ENCODE measurements around the gene SRSF8. TPM values are rescaled to one million over a fixed set of nuclear protein-coding genes. Genes with fewer than 3 reads are reported as not detected.

The SRSF8 gene
- total and polyA plus RNA-seq, 2 of the 4 experiments (the other 2 are of a cell fraction): 3.4 to 14.3 TPM

- Histone ChIP-seq H2BK5ac (ENCODE audit: low read depth, low read length, poor library complexity, severe bottlenecking) (no peak overlapping the region), H4K20me1 (ENCODE audit: insufficient read depth, low read length) (no peaks in the 10 kb centered on the region), H3K9ac (ENCODE audit: low read depth, low read length) (no peak overlapping the region), H2BK20ac (ENCODE audit: low read depth, low read length) (no peak overlapping the region), H3K4me2 (ENCODE audit: low read depth, low read length) (no peak overlapping the region), H3K9me1 (ENCODE audit: insufficient read depth, low read length) (peaks cover 5% of the 10 kb centered on the region; the same call in 1 of the 2 replicates), H4K8ac (ENCODE audit: low read depth in 2 of 2, low read length in 2 of 2) (no peak overlapping the region), H3K79me1 (ENCODE audit: low read depth in 1 of 2, low read length in 2 of 2) (peaks cover 4 to 6% of the 10 kb centered on the region in 2 experiments; a peak in 1 of 4 replicates), H2BK15ac (ENCODE audit: low read depth, low read length) (no peak overlapping the region), H3K9me3 (ENCODE audit: control insufficient read depth, insufficient read depth, low read length) (no peaks in the 10 kb centered on the region), H3K27me3 (ENCODE audit: control insufficient read depth, insufficient read depth, low read length) (no peaks in the 10 kb centered on the region; the same call in 1 of the 2 replicates), H3K4me1 (ENCODE audit: control insufficient read depth, insufficient read depth, low read length) (0 out of 2 replicates have a peak, but pooled peaks cover 2% of the 10 kb centered on the region), H3K4me3 (ENCODE audit: insufficient read depth, low read depth, low read length) (no peak overlapping the region), H3K56ac (ENCODE audit: extremely low read depth, insufficient read depth, low read length) (no peak overlapping the region), H3K36me3 (ENCODE audit: control insufficient read depth, insufficient read depth, low read length) (no peaks in the 10 kb centered on the region), H3K14ac (replicated peaks; ENCODE audit: low read depth, low read length) (no peak overlapping the region), H2AK5ac (ENCODE audit: low read depth, low read length) (no peak overlapping the region), H3K27ac (ENCODE audit: insufficient read depth, low read length) (no peak overlapping the region), H2BK120ac (ENCODE audit: low read depth, low read length) (no peak overlapping the region), H2AK9ac (replicated peaks; ENCODE audit: low read depth, low read length, poor library complexity) (no peak overlapping the region), H4K91ac (ENCODE audit: insufficient read depth, low read depth, low read length) (no peak overlapping the region), H3K4ac (ENCODE audit: low read depth, low read length) (no peak overlapping the region), H4K5ac (ENCODE audit: low read depth, low read length) (no peak overlapping the region), H3K23ac (ENCODE audit: low read depth, low read length) (no peak overlapping the region), H3K18ac (ENCODE audit: low read depth, low read length) (no peak overlapping the region), H2AFZ (replicated peaks; ENCODE audit: low read length, poor library complexity) (no peak overlapping the region)
- TF ChIP-seq POLR2A (IDR thresholded peaks at IDR 0.05; ENCODE audit: low read depth, low read length) (no peak), RFX5 (IDR thresholded peaks at IDR 0.05; ENCODE audit: low read depth, low read length) (no peak), SMC3 (IDR thresholded peaks at IDR 0.05; ENCODE audit: low read depth, low read length) (no peak), MAFK (IDR thresholded peaks at IDR 0.05; ENCODE audit: low read depth, low read length) (no peak), ELK1 (IDR thresholded peaks at IDR 0.05; ENCODE audit: borderline replicate concordance, low read depth, low read length) (no peak), CHD1 (IDR thresholded peaks at IDR 0.05; ENCODE audit: low read depth, low read length) (no peak), CTCF (conservative IDR thresholded peaks at IDR 0.05; ENCODE audit: low read depth, low read length) (no peak), NFE2L2 (IDR thresholded peaks at IDR 0.05; ENCODE audit: low read depth, low read length) (no peak), RCOR1 (IDR thresholded peaks at IDR 0.05; ENCODE audit: insufficient replicate concordance, low read length) (no peak), CEBPB (IDR thresholded peaks at IDR 0.05; ENCODE audit: low read depth, low read length) (no peak), FOS (IDR thresholded peaks at IDR 0.05; ENCODE audit: low read depth, low read length) (no peak)
- DNase-seq: no peak
- ChIA-PET POLR2A (ENCODE audit: unreplicated experiment) (no interaction called here), CTCF (no interaction called here)
- intact Hi-C loops (cut with micrococcal nuclease): no loop called here
- dilution Hi-C loops (cut with HindIII; ENCODE audit: low sequenced_read_pairs, unreplicated experiment): no loop called here
- no TSS peak for BruUV-seq (replicated peaks)
- in situ Hi-C loops (cut with MboI; ENCODE audit: low sequenced_read_pairs): no loop called here
- WGBS, 2 experiments (ENCODE audit: extremely low coverage in 2 of 2, insufficient read length in 1 of 2): no CpG with 5 or more reads among the region's 1 CpG
- ATAC-seq (ENCODE audit: low read depth): no peak
These were observed 20.3 kb downstream of the SRSF8 start for GRCh38 chr11:95086836-95087570.
